Measurements from ENCODE around the gene TP53AIP1.

TP53AIP1 gene

DNA sequence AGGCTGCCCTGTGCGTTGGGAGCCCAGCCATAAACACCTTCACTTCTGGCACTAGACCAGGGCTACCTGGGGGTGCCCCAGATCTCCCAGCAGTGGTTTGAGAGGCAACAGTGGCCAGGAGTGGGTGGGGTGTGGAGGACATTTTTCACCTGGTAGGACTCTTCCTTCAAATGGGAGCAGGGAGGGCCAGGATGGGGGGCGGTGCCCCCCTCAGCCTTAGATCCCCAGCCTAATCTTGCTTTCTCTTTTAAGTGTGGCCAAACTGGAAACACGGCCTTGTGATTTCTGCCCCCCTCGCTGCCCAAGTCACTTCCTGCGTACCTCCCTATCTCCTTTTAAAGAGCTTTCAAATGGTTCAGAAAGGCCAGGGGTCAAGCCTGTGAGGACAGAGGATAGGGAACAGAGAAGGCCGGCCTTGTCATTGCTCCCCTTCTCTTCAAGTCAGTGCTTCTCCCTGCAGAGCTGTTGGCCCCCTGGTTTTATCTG lies 50.7 kb downstream of the TP53AIP1 start:
- no peak for DNase-seq (ENCODE audit: low read depth)
- TF ChIP-seq, protein P1, sequence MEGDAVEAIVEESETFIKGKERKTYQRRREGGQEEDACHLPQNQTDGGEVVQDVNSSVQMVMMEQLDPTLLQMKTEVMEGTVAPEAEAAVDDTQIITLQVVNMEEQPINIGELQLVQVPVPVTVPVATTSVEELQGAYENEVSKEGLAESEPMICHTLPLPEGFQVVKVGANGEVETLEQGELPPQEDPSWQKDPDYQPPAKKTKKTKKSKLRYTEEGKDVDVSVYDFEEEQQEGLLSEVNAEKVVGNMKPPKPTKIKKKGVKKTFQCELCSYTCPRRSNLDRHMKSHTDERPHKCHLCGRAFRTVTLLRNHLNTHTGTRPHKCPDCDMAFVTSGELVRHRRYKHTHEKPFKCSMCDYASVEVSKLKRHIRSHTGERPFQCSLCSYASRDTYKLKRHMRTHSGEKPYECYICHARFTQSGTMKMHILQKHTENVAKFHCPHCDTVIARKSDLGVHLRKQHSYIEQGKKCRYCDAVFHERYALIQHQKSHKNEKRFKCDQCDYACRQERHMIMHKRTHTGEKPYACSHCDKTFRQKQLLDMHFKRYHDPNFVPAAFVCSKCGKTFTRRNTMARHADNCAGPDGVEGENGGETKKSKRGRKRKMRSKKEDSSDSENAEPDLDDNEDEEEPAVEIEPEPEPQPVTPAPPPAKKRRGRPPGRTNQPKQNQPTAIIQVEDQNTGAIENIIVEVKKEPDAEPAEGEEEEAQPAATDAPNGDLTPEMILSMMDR (conservative IDR thresholded peaks at IDR 0.05; ENCODE audit: low read depth, low read length): no peak
- no peak overlapping the region for H3K4me3 ChIP-seq (ENCODE audit: low read depth, low read length)

DNA sequence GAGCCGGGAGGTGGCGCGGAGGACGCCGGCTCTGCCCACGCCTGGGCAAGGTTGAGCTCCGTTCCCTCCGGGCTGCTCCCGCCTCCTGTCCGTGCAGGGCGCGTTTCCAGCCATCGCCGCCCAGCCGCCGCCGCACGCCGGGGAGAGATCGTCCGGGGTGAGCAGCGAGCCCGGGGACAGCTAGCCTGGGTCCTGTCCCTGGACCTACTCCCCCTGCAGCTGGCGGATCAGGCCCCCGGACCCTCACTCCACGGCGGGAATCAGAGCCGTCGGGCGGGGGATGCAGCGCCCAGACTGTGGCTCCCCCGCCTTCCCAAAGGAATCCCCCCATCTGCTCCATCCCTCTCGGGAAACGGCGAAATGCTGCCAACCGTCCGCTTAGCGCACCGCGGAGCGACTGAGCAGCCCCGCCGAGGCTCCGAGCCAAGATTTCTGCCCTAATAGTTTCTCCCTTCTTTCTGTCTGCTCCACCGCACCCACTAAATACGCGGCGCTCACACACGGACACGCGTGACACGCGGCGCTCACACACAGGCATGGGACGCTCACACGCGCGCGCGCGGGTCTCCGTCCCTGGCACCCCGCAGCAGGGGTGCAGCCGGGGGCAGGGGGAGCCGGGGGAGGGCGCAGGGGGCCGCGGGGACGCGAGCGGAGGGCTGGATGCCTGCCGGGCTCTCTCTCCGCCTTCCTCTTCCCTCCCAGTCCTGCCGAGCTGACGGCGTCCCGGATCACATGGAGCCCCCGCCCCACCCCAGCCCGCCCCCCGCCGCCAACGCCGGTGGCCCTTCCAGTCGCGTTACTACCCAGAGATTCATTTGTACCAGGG lies 51.9 kb downstream of the TP53AIP1 start, which contains the start of gene KCNJ5:
TSS of gene KCNJ5 (plus strand) at position 814 of the 826 bp plus-strand sequence. CDS start 19,918 bp downstream, outside the sequence.
- TF ChIP-seq, protein P1 (conservative IDR thresholded peaks at IDR 0.05; ENCODE audit: low read depth, low read length): no peak
- DNase-seq (ENCODE audit: low read depth): no peak
- peak within 1 kb of the TSS; percentile 43 for H3K4me3 ChIP-seq (ENCODE audit: low read depth, low read length)

DNA sequence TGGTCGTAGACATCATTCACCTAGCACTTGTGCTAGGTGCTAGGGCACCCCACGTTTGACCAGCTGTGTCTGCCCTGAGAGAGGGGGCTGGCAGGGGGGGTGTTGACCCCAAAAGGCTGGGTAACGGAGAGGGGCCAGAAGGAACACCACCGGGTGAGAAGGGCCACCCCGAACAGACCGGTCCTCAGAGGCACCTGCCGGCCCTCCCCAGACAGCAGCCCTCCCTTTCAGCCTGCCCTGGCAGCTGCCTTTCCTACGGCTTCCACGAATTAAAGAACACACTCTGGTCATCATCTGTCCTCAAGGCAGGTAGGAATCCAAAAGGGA lies 52.5 kb downstream of the TP53AIP1 start:
- DNase-seq (ENCODE audit: low read depth): no peak
- TF ChIP-seq, protein P1 (conservative IDR thresholded peaks at IDR 0.05; ENCODE audit: low read depth, low read length): no peak
- peak overlapping the region; percentile 43 for H3K4me3 ChIP-seq (ENCODE audit: low read depth, low read length)

DNA sequence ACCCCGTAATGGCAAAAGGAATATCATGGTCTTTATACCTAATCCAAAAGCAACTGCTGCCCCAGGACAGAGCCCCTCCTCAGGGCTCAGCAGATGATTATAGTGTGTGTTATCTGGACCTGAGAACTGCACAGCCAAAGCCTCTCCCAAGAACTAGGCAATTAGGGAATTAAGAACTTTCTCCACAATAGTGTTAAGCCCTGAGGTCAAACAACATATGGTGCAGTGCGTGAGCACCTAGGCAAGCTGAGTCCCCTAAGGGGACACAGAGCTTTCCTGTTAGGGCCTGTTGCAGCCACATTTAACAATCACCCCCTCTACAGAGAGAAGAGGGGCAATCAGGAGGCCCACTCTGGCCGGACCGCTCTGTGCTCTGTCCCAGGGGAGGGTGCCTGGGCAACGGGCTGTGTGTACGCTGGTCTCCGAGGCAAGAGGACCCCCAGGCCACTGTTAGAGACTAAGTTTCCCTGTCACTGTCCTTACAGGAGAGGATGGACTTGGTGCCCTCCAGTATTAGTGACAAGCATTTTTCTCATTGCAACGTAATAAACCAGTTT lies 52.9 kb downstream of the TP53AIP1 start:
- TF ChIP-seq, protein P1 (conservative IDR thresholded peaks at IDR 0.05; ENCODE audit: low read depth, low read length): no peak
- no peak for DNase-seq (ENCODE audit: low read depth)
- H3K4me3 ChIP-seq (ENCODE audit: low read depth, low read length): no peak overlapping the region

DNA sequence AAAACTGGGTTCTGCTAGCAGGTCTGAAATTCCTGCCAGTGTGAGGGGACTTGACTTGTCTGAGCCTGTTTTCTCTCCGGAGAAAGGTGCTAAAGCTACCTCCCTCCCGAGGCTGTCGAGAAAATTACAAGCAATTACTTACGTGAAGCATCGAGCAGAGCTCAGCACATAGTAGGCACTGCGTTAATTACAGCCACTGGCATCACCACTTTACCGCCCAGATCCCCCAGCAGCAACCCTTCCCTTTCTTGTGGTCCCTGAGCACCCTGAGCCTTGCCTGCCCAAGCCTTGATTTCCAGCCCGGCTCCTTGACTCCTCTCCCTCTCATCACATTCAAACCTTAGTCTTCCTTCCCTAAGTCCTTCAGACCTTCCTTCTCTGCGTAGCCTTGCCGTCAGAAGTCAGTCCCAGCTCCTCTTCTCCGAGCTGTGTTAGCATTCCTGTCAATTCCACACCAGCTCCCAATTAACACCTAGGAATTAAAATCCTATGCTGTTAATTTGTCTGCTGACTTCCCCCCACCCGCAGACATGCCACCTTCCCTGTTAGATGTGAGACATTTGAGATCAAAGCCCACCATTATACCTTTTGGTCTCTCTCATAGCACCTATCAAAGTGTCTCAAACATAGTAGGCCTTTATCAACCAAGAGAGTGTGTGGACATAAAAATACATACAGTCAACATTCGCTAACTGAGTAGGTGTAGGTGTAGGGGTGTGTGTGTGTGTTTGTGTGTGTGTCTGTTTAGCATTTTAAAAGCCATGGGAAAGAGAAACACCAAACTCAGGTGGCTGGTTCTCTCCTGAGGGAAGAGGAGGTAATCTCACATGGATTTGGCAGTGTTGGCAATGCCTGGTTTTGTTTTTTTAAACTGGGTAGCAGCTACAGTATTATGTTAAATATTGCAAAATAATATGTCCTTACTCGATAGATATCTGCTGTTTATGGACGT lies 54.4 kb downstream of the TP53AIP1 start:
- TF ChIP-seq, protein P1 (conservative IDR thresholded peaks at IDR 0.05; ENCODE audit: low read depth, low read length): no peak
- no peak for DNase-seq (ENCODE audit: low read depth)
- H3K4me3 ChIP-seq (ENCODE audit: low read depth, low read length): no peak overlapping the region

DNA sequence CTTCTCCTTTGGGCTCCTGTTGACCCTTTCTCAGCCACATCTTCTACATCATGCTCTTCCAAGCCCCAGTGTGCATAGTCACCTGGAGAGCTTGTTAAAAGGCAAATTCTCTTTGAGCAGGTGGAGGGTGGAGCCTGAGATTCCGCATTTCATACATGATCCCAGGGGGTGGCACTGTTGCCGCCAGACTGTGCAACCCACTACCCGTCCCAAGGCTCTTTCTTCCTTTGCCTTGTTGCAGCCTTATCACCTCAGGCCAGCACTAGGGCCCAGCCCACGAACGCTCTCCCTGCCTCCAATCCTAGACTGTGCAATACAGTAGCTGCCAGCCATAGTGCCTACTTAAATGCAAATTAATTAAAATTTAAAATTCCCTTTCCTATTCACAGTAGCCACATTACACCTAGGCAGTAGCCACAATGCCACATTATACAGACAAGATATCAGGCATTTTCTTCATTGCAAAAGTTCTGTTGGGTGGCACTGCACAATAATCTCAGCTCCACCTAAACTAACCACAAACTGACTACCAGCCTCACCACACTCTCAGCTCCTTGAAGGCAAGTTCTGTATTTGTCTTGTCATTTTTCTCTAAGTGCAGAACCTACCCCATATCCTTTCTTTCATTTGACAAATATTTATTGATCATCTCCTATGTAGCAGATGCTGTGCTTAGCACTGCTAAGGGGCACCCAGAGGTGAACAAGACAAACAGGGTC lies 56.1 kb downstream of the TP53AIP1 start:
- no peak overlapping the region for H3K4me3 ChIP-seq (ENCODE audit: low read depth, low read length)
- DNase-seq (ENCODE audit: low read depth): peak; percentile 22
- TF ChIP-seq, protein P1 (conservative IDR thresholded peaks at IDR 0.05; ENCODE audit: low read depth, low read length): peak; percentile 40
